Spinal cord (tissue), 10 donors: ENCODE measurements around the gene TMEM74B. TPM values are rescaled to one million over a fixed set of nuclear protein-coding genes. Genes with fewer than 3 reads are reported as not detected.

ENCODE experiments used
- DNase-seq, 6 donors: peaks; one replicate each; pipeline versions ENCODE4 v3.0.0 to v3.0.0-alpha.2; 2013 to 2015; ENCODE audit warnings: low spot score in 6 of 6, low read depth in 4 of 6
- H3K27ac ChIP-seq: one replicate; pipeline ENCODE4 v1.5.1; 2013; ENCODE audit warnings: low read depth, low read length, control low read depth
- H3K27me3 ChIP-seq: one replicate; pipeline ENCODE4 v1.6.1; 2013; ENCODE audit warnings: low read length; ENCODE audit not compliant: control insufficient read depth, insufficient read depth
- H3K36me3 ChIP-seq: one replicate; pipeline ENCODE4 v1.6.1; 2013; ENCODE audit warnings: low read length; ENCODE audit not compliant: control insufficient read depth, insufficient read depth
- H3K4me1 ChIP-seq: one replicate; pipeline ENCODE4 v1.6.1; 2013; ENCODE audit warnings: low read length; ENCODE audit not compliant: control insufficient read depth, insufficient read depth
- H3K4me3 ChIP-seq: one replicate; pipeline ENCODE4 v1.5.1; 2013; ENCODE audit warnings: low read depth, low read length, control low read depth
- H3K9me3 ChIP-seq: one replicate; pipeline ENCODE4 v1.6.1; 2013; ENCODE audit warnings: low read length; ENCODE audit not compliant: control insufficient read depth, insufficient read depth
- WGBS: methylation state at CpG from one replicate; pipeline ENCODE4 v1.1.5; 2013; ENCODE audit warnings: missing lambda C conversion rate; ENCODE audit not compliant: insufficient coverage; 5-methylcytosine and 5-hydroxymethylcytosine counted together
- polyA plus RNA-seq, 2 donors: library from polyadenylated mRNA; unstranded; fragments of 120-200 nt; gene quantifications; one replicate each; pipeline ENCODE4 v1.2.1, GENCODE V29; 2013; ENCODE audit not compliant: insufficient read length in 2 of 2
- total RNA-seq, 2 donors: library from RNA; depleted of rRNA in 1 of 2; stranded (reverse); fragments of 120-200 nt in 1 of 2; fragments of >200 nt in 1 of 2; gene quantifications; one replicate each; pipeline versions ENCODE4 v1.2.3 to v1.2.4, GENCODE V29; 2013 to 2014
- donor health status: healthy.

TMEM74B gene
- total and polyA plus RNA-seq, 4 donors, result 6.2 to 44.2 (median 23.1) TPM

- no peak overlapping the region for H3K4me3 ChIP-seq
- DNase-seq, result no peak
- H3K36me3 ChIP-seq, result peaks cover 12% of the 10 kb centered on the region
- no peaks in the 10 kb centered on the region for H3K9me3 ChIP-seq
- no peak overlapping the region for H3K27ac ChIP-seq
- H3K4me1 ChIP-seq, result peaks cover 9% of the 10 kb centered on the region
- H3K27me3 ChIP-seq, result peaks cover 4% of the 10 kb centered on the region
- WGBS, result 64% methylated on average over 3 of the region's 6 CpGs
Measured at GRCh38 chr20:1183153-1183552, 1.6 kb downstream of the TMEM74B start.

- Histone ChIP-seq H3K4me3 (no peak overlapping the region), H3K4me1 (peaks cover 9% of the 10 kb centered on the region), H3K27me3 (peaks cover 4% of the 10 kb centered on the region), H3K36me3 (peaks cover 12% of the 10 kb centered on the region), H3K27ac (no peak overlapping the region), H3K9me3 (no peaks in the 10 kb centered on the region)
- no peak for DNase-seq
- 65% methylated on average over 4 of the region's 4 CpGs for WGBS
Measured at GRCh38 chr20:1182106-1182505, 2.7 kb downstream of the TMEM74B start.

- no peaks in the 10 kb centered on the region for H3K9me3 ChIP-seq
- H3K27ac ChIP-seq, result no peak overlapping the region
- WGBS, result 96% methylated on average over 26 of the region's 27 CpGs
- H3K36me3 ChIP-seq, result peaks cover 19% of the 10 kb centered on the region
- DNase-seq, result no peak
- no peak overlapping the region for H3K4me3 ChIP-seq
- peaks cover 7% of the 10 kb centered on the region for H3K4me1 ChIP-seq
- H3K27me3 ChIP-seq, result peaks cover 4% of the 10 kb centered on the region
Measured at GRCh38 chr20:1180949-1181348, 3.8 kb downstream of the TMEM74B start.

GRCh38 chr20:1178623-1179022 is 6.2 kb downstream of the TMEM74B start:
- 91% methylated on average over 3 of the region's 3 CpGs for WGBS
- H3K27me3 ChIP-seq, result no peaks in the 10 kb centered on the region
- no peaks in the 10 kb centered on the region for H3K9me3 ChIP-seq
- H3K4me3 ChIP-seq, result no peak overlapping the region
- H3K27ac ChIP-seq, result no peak overlapping the region
- no peak for DNase-seq
- H3K36me3 ChIP-seq, result peaks cover 32% of the 10 kb centered on the region
- no peaks in the 10 kb centered on the region for H3K4me1 ChIP-seq

GRCh38 chr20:1178103-1178502 is 6.7 kb downstream of the TMEM74B start:
- Histone ChIP-seq H3K9me3 (no peaks in the 10 kb centered on the region), H3K36me3 (peaks cover 35% of the 10 kb centered on the region), H3K4me3 (no peak overlapping the region), H3K4me1 (no peaks in the 10 kb centered on the region), H3K27ac (no peak overlapping the region), H3K27me3 (no peaks in the 10 kb centered on the region)
- no peak for DNase-seq
- 100% methylated on average over 1 of the region's 3 CpGs for WGBS

- peaks cover 39% of the 10 kb centered on the region for H3K36me3 ChIP-seq
- WGBS, result 60% methylated on average over 5 of the region's 5 CpGs
Measured at GRCh38 chr20:1177680-1178079, 7.1 kb downstream of the TMEM74B start.

GRCh38 chr20:1174787-1175186 is 10.0 kb downstream of the TMEM74B start:
- Histone ChIP-seq H3K9me3 (no peaks in the 10 kb centered on the region), H3K36me3 (peaks cover 40% of the 10 kb centered on the region), H3K27ac (no peak overlapping the region), H3K4me3 (no peak overlapping the region), H3K27me3 (no peaks in the 10 kb centered on the region), H3K4me1 (no peaks in the 10 kb centered on the region)
- WGBS, result 81% methylated on average over 4 of the region's 8 CpGs
- DNase-seq, result no peak

More at GRCh38 chr20:1177680-1178079, 7.1 kb downstream of the TMEM74B start:
- Histone ChIP-seq H3K27me3 (no peaks in the 10 kb centered on the region), H3K4me3 (no peak overlapping the region), H3K4me1 (no peaks in the 10 kb centered on the region), H3K9me3 (no peaks in the 10 kb centered on the region), H3K27ac (no peak overlapping the region)
- DNase-seq, result peak in 1 of 6 donors; percentile 5

GRCh38 chr20:1173698-1174097 is 11.1 kb downstream of the TMEM74B start:
- WGBS, result 60% methylated on average over 4 of the region's 4 CpGs
- Histone ChIP-seq H3K4me1 (no peaks in the 10 kb centered on the region), H3K27me3 (no peaks in the 10 kb centered on the region), H3K9me3 (no peaks in the 10 kb centered on the region), H3K27ac (no peak overlapping the region), H3K36me3 (peaks cover 48% of the 10 kb centered on the region), H3K4me3 (no peak overlapping the region)
- no peak for DNase-seq

GRCh38 chr20:1171461-1172093 is 13.2 kb downstream of the TMEM74B start:
- no peak for DNase-seq
- Histone ChIP-seq H3K9me3 (no peaks in the 10 kb centered on the region), H3K4me1 (no peaks in the 10 kb centered on the region), H3K27ac (no peak overlapping the region), H3K27me3 (no peaks in the 10 kb centered on the region), H3K36me3 (peaks cover 44% of the 10 kb centered on the region), H3K4me3 (no peak overlapping the region)
- WGBS, result 55% methylated on average over 4 of the region's 4 CpGs

GRCh38 chr20:1169224-1169623 is 15.6 kb downstream of the TMEM74B start:
- no peak overlapping the region for H3K4me3 ChIP-seq
- DNase-seq, result no peak
- no peaks in the 10 kb centered on the region for H3K9me3 ChIP-seq
- peaks cover 47% of the 10 kb centered on the region for H3K36me3 ChIP-seq
- WGBS, result 91% methylated on average over 5 of the region's 5 CpGs
- no peak overlapping the region for H3K27ac ChIP-seq
- H3K27me3 ChIP-seq, result no peaks in the 10 kb centered on the region
- H3K4me1 ChIP-seq, result no peaks in the 10 kb centered on the region
